GM12873 (cell line): ENCODE results near the gene PCBP3.

ENCODE experiments used
- TF ChIP-seq, protein P1 (sequence below): IDR thresholded peaks from 2 replicates; pipeline ENCODE4 v1.5.1; 2012; ENCODE audit warnings: low read depth, mild to moderate bottlenecking, moderate library complexity, low read length, control low read depth; ENCODE audit not compliant: insufficient read depth; ENCODE audit errors: missing control alignments

PCBP3 gene

DNA sequence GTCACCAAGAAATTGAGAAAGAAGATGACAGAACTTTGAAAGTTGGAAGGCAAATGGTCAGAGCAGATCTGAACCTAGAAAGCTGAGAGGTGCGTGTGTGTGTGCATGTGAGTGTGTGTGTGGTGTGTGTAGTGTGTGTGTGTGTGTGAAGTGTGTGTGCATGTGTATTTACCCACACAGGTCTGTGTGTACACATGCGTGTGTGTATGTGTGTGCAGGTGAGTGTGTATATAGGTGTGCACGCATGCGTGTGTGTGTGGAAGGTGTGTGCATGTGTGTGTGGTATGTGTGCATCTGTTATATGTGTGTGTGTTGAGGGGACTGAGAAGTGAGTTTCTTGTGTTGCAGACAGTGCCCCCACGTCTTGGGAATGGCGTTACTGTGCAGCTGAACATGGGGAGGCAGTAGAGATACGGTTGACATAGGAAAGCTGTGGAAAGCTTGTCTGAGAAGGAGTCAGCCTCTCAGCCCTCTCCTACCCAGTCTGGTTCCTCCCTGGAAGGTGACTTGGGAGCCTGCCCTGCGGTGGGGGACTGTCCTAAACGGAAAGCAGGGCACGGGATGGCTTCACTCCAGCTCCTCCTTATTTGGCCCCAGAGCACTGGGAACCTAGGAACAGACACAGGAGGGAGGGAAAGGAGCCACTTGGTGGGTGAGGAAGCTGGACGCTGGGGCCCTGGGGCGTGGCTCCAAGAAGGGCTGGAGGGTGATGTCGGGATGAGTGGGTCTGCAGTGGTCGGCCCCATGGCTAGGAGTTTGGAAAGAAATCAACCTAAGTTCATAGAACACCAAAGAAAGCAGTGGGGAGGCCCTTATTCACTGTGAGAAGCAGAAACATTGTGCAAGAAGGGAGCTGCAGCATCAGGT is 97.2 kb downstream of the PCBP3 start:
- TF ChIP-seq, protein P1, sequence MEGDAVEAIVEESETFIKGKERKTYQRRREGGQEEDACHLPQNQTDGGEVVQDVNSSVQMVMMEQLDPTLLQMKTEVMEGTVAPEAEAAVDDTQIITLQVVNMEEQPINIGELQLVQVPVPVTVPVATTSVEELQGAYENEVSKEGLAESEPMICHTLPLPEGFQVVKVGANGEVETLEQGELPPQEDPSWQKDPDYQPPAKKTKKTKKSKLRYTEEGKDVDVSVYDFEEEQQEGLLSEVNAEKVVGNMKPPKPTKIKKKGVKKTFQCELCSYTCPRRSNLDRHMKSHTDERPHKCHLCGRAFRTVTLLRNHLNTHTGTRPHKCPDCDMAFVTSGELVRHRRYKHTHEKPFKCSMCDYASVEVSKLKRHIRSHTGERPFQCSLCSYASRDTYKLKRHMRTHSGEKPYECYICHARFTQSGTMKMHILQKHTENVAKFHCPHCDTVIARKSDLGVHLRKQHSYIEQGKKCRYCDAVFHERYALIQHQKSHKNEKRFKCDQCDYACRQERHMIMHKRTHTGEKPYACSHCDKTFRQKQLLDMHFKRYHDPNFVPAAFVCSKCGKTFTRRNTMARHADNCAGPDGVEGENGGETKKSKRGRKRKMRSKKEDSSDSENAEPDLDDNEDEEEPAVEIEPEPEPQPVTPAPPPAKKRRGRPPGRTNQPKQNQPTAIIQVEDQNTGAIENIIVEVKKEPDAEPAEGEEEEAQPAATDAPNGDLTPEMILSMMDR: no peak

- TF ChIP-seq, protein P1: no peak
These were observed 98.2 kb downstream of the PCBP3 start for GRCh38 chr21:45741691-45742090.

DNA sequence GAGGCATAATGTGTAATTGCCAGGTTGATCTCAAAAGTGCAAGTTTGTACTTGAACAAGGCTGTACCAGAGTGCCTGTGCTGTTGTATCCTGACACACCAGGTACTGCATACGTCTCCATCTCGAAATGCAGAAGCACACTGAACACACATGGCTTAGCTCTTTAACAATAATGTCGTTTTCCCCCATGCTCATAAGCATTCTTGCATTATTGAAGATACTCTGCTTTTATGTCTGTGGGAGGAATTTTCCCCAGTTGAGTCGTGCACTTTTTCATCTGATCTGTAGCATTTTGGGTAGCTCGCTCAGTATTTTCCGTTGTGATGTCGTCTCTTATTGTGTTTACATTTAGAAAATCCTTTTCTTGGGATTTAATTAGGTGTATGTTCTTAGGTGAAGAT is 98.7 kb downstream of the PCBP3 start:
- TF ChIP-seq, protein P1: no peak

DNA sequence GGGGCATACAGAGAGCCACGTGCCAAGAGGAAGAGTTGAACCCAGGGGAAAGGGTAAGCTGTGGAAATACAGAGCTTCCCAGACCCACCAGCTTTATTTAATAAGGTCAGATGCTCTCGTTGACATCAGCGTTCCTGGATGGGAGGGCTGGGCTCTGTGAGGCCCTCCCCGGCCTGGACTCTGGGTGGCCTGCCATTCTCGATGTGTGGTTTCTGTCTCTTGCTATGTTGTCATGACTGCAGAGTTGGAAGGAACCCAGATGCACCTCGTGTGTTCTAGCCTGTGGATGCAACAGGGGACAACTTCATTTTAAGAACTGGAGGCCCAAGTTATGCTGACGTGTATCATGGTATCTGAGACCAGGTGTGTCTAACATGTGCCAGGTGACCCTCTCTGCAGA is 101.7 kb downstream of the PCBP3 start:
- TF ChIP-seq, protein P1: no peak

- TF ChIP-seq, protein P1: no peak
These were observed 103.8 kb downstream of the PCBP3 start for GRCh38 chr21:45747233-45747766.

DNA sequence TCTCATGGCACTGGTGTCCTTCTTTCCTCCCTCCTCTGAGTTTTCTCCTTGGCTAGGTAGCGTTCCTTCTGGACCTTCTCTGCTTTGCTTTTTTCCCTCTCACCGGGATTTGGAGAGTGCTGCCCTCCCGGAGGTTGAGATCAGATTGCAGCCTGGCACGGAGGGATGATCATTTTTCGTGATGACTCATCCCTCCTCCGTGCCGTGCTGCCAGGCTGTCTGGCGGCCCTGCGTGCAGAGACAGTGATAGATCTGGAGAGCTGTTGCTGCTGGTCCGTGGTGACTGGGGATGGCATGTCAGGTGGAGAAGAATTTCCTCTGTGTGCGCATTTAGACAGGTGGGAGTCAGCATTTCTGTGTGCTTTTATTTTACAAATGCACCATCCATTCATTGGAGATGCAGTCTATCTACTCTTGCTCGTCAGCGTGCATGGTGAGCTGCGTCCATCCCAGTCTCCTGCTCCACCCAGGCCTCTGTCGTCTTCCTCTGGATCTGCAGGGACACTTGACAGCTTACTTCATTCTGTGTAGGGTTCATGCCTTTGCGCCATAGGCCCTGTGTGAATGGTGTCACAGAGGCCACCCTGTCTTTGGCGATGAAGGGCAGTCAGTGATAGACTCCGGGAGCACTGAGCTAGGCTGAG is 104.4 kb downstream of the PCBP3 start:
- TF ChIP-seq, protein P1: no peak

DNA sequence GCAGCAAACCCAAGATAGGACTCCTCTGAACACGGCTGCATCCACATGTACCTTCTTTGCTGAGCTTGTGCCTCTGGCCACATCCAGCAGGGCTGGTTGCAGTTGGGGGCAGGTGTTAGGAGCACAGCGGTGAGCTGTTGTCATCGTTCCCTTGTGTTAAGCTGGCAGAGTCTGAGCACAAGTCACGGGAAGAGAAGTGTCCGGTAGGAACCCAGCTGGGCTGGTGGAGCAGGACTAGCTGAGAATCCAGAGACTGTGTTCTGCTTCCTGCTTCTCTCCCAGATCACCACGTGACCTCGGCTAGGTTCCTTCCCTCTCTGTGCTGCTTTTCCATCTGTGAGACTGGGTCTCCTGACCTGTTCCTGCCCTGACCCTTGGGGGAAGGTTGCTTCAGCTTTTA is 105.1 kb downstream of the PCBP3 start:
- TF ChIP-seq, protein P1: no peak
